Esophagus squamous epithelium (tissue), 4 donors: ENCODE data around the gene DIMT1. TPM values are rescaled to one million over a fixed set of nuclear protein-coding genes. Genes with fewer than 3 reads are reported as not detected.

Experiments used
- small RNA-seq, 4 donors: library from RNA; depleted of rRNA; stranded (forward); fragments of <200 nt; gene quantifications; one replicate each; pipeline ENCODE3, GENCODE V24; 2016
- total RNA-seq, 4 donors: library from RNA; depleted of rRNA; stranded (reverse); fragments of >200 nt; gene quantifications; one replicate each; pipeline ENCODE4 v1.1.0, GENCODE V29; 2016

DIMT1 gene
- total RNA-seq, 4 donors from 2014 or later = 18.8 to 38.5 (median 26.8) TPM

Small RNA genes lying within 50 kb of the gene (small RNA-seq; reads per million reads assigned to genes)
- 0 reads per million in 4 donors for gene RNU6-661P

Other genes starting within 250 kb of the DIMT1 start
- 10 to 100 TPM; 14.0 to 43.1 (median 26.4) TPM for gene KIF2A, start 97.7 kb downstream of the DIMT1 start, total RNA-seq
- 10 to 100 TPM in 3 of 4 donors, 1 to 10 TPM in 1; 8.8 to 29.0 (median 20.3) TPM for gene IPO11, start 8.9 kb upstream of the DIMT1 start, total RNA-seq
- gene LRRC70, start 174.9 kb upstream of the DIMT1 start, total RNA-seq = 1 to 10 TPM in 2 of 4 donors, under 1 TPM in 2; 0.49 to 3.6 (median 1.3) TPM